HG02973 (cell line): ENCODE measurements around the gene TMEM184B.

Experiments
- ATAC-seq: cut with Tn5 transposase; IDR thresholded peaks from one replicate; pipeline ENCODE4 v1.9.1; 2021; ENCODE audit warnings: moderate library complexity; ENCODE audit not compliant: unreplicated experiment

TMEM184B gene

GRCh38 chr22:38282397-38282796 lies 9.6 kb upstream of the TMEM184B start:
- ATAC-seq: no peak

DNA sequence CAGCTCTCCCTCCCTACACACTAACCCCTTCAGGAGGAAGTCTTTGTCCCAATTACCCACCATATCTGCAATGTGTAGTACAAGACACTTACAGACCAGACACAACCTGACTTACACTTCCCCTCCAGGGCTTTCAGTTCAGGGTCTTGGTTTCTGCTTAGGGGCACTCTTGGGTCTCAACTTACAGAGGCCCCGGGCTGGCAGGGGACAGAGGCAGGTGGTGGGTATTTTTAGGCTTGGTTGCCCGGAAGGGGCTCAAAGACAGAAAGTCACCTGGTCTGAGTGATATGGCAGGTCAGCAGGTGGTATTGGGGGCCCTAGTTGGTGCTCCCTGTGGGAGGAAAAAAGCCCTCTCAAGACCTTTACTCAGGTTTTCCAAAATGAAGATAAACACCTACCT lies 3.4 kb upstream of the TMEM184B start:
- ATAC-seq: no peak

- no peak for ATAC-seq
These were observed 471 bp upstream of the TMEM184B start for GRCh38 chr22:38273135-38273826.

GRCh38 chr22:38271927-38272372 lies 860 bp downstream of the TMEM184B start:
- ATAC-seq: no peak

- no peak for ATAC-seq
These were observed 1.7 kb downstream of the TMEM184B start for GRCh38 chr22:38271101-38271500.

- no peak for ATAC-seq
These were observed 2.5 kb downstream of the TMEM184B start for GRCh38 chr22:38270091-38270992.

- no peak for ATAC-seq
These were observed 3.3 kb downstream of the TMEM184B start for GRCh38 chr22:38269466-38269865.

DNA sequence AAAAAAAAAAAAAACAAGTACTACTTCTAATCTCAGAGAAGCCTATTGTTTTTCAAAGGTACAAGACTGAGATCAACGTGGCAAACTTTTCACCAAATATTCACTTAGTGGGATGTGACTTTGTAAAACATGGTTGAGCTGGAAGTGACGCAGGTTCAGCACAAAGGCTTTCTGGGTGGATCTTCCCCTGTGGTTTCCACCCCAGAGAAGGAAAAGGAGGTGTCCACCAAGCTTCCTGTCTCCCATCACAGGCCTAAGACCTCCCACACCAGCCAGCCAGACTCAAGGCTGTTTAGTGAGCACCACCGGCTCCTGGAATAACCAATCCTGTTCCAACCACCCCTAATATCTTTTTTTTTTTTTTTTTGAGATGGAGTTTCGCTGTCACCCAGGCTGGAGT lies 5.7 kb downstream of the TMEM184B start:
- no peak for ATAC-seq

DNA sequence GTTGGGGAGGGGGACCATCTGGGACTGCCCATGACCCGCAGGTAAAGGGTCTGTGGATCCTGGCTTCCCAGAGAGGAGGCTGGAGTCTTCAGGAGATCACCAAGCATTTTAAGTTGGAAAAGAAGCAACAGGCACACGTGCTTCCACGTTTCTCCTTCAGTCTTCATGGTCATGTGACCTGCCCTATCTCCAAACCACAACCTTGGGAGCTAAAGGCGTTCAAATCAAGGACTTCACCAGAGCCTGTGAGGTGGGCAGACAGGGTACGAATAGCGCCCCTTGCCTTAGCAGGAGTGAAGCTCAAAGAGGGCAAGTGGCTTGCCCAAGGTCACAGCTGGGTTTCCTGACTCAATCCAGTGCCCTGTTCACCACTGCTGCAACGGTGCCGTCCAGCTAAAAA lies 6.7 kb downstream of the TMEM184B start:
- no peak for ATAC-seq

DNA sequence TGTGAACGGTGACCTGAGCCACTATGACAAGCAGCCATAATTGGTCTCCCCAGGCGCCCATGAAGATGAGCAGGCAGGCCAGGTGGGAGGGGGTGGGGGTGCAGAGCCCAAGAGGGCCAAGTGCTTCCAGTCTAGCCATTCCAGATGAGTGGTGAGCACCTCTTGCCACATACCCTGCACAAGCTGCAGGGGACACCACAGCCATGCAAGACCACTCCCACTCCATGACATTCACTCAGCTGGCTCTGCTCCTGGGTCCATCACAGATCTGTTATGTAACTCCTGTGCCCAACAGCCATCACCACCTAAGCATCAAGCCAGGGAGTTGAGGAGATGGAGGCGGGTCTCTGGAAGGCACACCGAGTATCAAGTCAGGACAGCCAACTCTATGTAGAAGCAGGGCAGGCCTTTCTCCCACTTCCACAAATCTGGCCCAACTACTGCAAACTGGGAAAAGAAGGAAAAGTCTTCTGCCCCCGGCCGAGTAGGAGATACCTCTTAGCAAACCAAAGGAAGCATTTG lies 8.4 kb downstream of the TMEM184B start:
- ATAC-seq: no peak

DNA sequence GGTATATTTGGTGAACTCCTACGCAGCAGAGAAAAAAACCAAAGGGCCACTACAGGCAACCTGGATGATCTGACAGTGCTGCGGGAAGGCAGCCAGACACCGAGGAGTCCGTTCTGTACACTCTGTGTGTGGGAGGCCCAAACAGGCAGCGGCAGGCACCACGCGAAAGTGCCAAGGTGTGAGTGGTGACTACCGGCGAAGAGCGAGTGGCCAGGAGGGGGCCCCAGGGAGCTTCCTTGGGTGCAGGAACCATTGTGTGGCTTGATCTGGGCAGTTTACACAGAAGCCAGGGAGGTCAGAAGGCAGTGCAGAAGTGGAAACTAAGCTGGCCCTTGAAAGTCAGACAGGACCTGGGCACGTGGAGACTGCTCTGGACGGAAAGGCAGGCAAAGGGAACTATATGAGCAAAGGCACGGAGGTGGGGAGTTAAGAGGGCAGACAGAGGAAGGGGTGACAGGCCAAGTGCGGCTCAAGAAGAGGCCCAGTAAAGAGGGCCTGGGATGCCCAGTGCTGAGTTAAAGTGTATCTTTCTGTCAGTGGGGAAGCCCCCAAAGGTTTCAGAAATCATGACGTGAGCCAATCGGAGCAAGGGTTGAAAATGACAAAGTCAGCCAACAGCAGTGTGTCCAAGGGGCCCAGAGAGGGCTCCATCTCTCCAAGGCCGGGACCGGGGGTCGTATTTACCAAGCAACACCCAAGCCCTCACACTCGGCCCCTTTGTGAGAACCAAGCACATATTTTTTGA lies 10.6 kb downstream of the TMEM184B start:
- ATAC-seq: no peak

DNA sequence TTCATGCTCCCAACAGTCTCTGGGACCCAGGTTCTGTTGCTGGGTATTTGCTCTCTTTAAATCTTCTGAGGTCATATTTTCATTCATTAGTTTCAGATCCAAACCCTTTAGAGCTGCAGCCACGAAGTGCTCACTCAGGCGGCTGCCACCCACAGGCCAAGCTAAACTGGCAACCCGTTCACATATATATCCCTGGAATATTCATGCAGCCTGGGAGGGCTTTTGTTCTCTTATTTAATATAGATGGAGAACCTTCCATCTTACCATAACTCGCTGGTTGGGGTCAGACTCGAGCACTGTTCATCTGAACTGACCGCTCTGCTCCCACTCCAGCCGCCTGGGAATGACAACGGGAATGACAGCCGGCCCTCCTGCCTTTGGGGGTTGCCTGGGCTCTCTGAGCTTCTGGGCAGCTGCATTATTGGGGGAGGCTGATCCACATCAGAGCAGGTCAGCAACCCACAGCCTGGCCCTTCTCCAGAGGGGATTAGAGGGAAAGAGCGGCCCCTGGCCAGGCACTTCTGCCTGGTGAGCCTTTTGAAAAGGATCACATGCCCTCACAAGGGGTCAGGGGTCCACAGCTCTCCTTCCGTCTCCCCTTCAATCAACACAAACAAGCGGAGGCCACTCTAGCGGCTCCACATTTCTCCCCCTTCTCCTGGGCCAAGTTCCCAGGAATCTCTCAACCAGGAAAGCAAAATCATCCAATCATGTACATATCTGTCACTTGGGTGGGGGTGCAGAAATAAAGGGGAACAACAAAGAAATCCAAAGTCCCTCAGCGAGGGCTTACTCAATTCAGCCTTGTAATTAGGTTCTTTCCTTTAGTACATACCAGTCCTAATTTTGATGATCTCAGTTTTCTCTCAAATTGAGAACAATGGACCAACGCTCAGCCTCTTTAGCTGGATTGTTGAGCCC lies 11.8 kb downstream of the TMEM184B start:
- no peak for ATAC-seq

- no peak for ATAC-seq
These were observed 13.4 kb downstream of the TMEM184B start for GRCh38 chr22:38259370-38259769.

DNA sequence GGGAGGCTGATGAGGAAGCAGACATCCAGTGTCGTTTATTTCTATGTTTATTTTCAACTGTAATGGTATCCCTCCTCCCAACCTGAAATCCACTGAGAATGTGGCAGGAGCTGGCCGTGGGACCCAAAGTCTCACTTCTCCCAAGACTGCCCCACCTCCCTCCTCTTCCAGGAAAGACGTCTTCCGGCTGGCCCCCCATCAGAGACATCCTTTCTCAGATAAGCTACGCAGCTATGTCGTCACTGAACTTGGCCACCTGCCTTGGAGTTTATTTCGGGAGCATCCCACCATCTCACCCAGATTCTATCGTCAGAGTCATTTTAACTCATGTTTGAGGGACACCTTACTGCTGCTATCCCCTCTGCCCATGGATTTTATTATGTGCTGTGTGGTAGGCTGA lies 13.9 kb downstream of the TMEM184B start:
- no peak for ATAC-seq

GRCh38 chr22:38257650-38258250 lies 15.1 kb downstream of the TMEM184B start:
- no peak for ATAC-seq

GRCh38 chr22:38257181-38257580 lies 15.6 kb downstream of the TMEM184B start:
- no peak for ATAC-seq

DNA sequence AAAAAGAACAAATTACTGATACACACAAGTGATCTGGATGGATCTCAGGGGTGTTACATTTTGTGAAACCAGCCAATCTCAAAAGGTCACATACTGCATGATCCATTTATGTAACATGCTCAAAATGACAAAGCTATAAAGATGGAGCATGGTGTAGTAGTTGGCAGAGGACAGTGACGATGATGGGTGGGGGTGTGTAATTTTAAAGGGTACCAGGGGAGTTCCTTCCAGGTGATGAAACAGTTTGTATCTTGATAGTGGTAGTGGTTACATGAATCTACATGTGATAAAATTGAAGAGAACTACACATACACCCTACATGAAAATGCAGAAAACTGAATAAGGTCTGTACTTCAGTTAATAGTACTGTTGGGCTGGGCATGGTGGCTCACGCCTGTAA lies 17.1 kb downstream of the TMEM184B start:
- ATAC-seq: no peak

- ATAC-seq: no peak
These were observed 21.5 kb downstream of the TMEM184B start for GRCh38 chr22:38251341-38251692.

DNA sequence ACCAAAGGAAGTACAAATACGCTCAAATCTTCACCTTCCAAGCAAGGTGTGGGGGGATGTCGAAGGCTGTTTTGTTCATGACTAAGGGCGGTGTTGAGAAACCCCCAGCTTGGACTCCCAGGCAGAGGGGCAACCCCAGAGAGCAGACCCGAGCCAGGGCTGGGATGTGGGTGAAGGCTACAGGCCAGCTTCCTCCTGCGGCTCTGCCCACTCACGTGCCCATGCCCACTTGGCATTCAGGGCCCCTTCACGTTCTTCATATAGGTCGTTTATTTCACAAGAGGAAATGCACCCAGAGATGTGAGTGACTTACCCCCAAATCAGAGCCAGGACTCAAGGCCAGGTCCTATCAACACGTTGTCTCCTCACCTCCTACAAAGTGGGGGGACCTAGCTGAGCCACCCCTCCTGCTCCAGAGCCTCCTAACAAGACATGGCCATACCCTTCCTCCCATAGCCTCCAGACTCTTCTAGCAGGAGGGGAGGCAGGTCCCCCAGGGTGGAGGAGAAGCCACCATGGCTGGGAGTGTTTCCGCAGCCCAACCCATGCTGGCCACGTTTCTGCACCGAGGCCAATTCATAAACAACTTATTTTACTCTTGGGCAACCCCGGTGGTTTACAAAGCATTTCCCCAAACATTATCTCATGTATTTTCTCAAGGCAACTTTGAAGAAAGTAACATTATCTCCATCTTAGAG lies 22.0 kb downstream of the TMEM184B start:
- ATAC-seq: no peak
